Measurements from ENCODE around the gene KIAA1328. TPM values are rescaled to one million over a fixed set of nuclear protein-coding genes. Genes with fewer than 3 reads are reported as not detected.
"Not testable (repeated sequence)": the region's sequence is repeated elsewhere in the genome, so short reads cannot be mapped to it uniquely, and the experiment has no call there.

KIAA1328 gene
- total and polyA plus RNA-seq, 2 experiments from 2014 or later = 3.3 to 12.5 TPM

DNA sequence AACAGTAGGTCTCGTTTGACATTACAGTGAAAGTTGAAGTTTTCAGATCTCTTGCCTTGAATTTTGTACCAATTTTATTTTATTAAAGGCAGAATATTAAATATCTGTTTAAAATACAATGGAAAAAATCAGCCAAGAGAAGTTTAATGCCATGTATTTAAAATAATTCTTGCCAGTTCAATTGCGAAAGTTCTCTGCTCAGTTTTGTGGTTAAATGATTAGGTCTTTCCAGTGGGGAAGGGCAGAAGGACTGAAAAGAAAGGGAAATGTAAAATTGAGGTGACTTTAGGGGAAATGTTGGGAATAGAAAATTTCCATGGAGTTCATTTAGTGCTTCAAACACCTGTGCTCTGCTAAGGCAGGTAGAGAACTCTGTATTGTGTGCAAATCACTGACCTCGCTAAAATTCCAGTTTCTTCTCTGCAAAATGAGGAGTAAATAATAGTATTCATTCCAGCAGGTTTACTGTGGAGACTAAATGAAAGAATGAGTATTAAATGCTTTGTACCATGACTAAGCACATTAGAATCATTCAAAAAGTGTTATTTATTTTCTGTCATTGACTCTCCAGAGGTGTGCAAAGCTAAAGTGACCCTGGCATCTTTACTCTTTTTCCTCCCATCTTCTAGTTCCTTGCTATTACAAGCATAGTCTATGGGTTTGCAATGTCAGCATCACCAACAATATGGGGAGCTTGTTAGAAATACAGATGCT, 74.4 kb downstream of the KIAA1328 start:
- H3K4me2 ChIP-seq = no peak overlapping the region
- DNase-seq (ENCODE audit: low spot score) = no peak
- WGBS (ENCODE audit: low lambda C conversion rate, missing lambda C conversion rate) = 85% methylated on average over 3 of the region's 3 CpGs
- TF ChIP-seq EZH2 (IDR thresholded peaks at IDR 0.05; ENCODE audit: borderline replicate concordance) (no peak), EZH2phosphoT487 (IDR thresholded peaks at IDR 0.05; ENCODE audit: low read depth, severe bottlenecking, unreplicated experiment) (no peak)
- TF ChIP-seq, protein P1, sequence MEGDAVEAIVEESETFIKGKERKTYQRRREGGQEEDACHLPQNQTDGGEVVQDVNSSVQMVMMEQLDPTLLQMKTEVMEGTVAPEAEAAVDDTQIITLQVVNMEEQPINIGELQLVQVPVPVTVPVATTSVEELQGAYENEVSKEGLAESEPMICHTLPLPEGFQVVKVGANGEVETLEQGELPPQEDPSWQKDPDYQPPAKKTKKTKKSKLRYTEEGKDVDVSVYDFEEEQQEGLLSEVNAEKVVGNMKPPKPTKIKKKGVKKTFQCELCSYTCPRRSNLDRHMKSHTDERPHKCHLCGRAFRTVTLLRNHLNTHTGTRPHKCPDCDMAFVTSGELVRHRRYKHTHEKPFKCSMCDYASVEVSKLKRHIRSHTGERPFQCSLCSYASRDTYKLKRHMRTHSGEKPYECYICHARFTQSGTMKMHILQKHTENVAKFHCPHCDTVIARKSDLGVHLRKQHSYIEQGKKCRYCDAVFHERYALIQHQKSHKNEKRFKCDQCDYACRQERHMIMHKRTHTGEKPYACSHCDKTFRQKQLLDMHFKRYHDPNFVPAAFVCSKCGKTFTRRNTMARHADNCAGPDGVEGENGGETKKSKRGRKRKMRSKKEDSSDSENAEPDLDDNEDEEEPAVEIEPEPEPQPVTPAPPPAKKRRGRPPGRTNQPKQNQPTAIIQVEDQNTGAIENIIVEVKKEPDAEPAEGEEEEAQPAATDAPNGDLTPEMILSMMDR (IDR thresholded peaks at IDR 0.05; ENCODE audit: poor library complexity) = no peak
- no peaks in the 10 kb centered on the region for H3K9me2 ChIP-seq (replicated peaks; ENCODE audit: insufficient read depth)
- no peaks in the 10 kb centered on the region for H3K4me1 ChIP-seq (ENCODE audit: insufficient read depth)
- no peak overlapping the region for H3K27ac ChIP-seq
- no peak overlapping the region for H3K4me3 ChIP-seq
- no peaks in the 10 kb centered on the region for H3K79me2 ChIP-seq
- H3K27me3 ChIP-seq = no peaks in the 10 kb centered on the region
- no peaks in the 10 kb centered on the region for H4K20me1 ChIP-seq (ENCODE audit: insufficient read depth, poor library complexity, severe bottlenecking)
- no peak overlapping the region for H2AFZ ChIP-seq
- H3K36me3 ChIP-seq (replicated peaks; ENCODE audit: insufficient read depth, low read depth) = no peaks in the 10 kb centered on the region
- no peaks in the 10 kb centered on the region for H3K9me3 ChIP-seq (ENCODE audit: low read depth)

- Histone ChIP-seq H3K9me2 (replicated peaks; ENCODE audit: insufficient read depth) (no peaks in the 10 kb centered on the region), H3K4me2 (no peak overlapping the region), H2AFZ (no peak overlapping the region), H3K4me3 (no peak overlapping the region), H3K4me1 (ENCODE audit: insufficient read depth) (no peaks in the 10 kb centered on the region), H3K36me3 (replicated peaks; ENCODE audit: insufficient read depth, low read depth) (no peaks in the 10 kb centered on the region), H3K27ac (no peak overlapping the region), H3K9me3 (ENCODE audit: low read depth) (no peaks in the 10 kb centered on the region), H3K27me3 (no peaks in the 10 kb centered on the region), H4K20me1 (ENCODE audit: insufficient read depth, poor library complexity, severe bottlenecking) (no peaks in the 10 kb centered on the region), H3K79me2 (no peaks in the 10 kb centered on the region)
- DNase-seq (ENCODE audit: low spot score) = no peak
- no peak for TF ChIP-seq EZH2 (IDR thresholded peaks at IDR 0.05; ENCODE audit: borderline replicate concordance)
- TF ChIP-seq, protein P1 (IDR thresholded peaks at IDR 0.05; ENCODE audit: poor library complexity) = no peak
- TF ChIP-seq EZH2phosphoT487 (IDR thresholded peaks at IDR 0.05; ENCODE audit: low read depth, severe bottlenecking, unreplicated experiment) = no peak
Observed at GRCh38 chr18:36905571-36905970, 76.6 kb downstream of the KIAA1328 start.

DNA sequence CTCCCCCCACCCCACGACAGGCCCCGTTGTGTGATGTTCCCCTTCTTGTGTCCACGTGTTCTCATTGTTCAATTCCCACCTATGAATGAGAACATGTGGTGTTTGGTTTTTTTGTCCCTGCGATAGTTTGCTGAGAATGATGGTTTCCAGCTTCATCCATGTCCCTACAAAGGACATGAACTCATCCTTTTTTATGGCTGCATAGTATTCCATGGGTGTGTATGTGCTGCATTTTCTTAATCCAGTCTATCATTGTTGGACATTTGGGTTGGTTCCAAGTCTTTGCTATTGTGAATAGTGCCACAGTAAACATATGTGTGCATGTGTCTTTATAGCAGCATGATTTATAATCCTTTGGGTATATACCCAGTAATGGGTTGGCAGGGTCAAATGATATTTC, 80.4 kb downstream of the KIAA1328 start:
- WGBS (ENCODE audit: low lambda C conversion rate, missing lambda C conversion rate) = 100% methylated on average over 4 of the region's 4 CpGs
- not testable (repeated sequence) for H4K20me1 ChIP-seq (ENCODE audit: insufficient read depth, poor library complexity, severe bottlenecking); H2AFZ ChIP-seq; H3K4me1 ChIP-seq (ENCODE audit: insufficient read depth); H3K4me3 ChIP-seq; H3K9me2 ChIP-seq (replicated peaks; ENCODE audit: insufficient read depth); H3K4me2 ChIP-seq; H3K9me3 ChIP-seq (ENCODE audit: low read depth); H3K27ac ChIP-seq; H3K79me2 ChIP-seq; H3K27me3 ChIP-seq; H3K36me3 ChIP-seq (replicated peaks; ENCODE audit: insufficient read depth, low read depth); DNase-seq (ENCODE audit: low spot score)

GRCh38 chr18:36912887-36913286, 84.0 kb downstream of the KIAA1328 start:
- Histone ChIP-seq H3K36me3 (replicated peaks; ENCODE audit: insufficient read depth, low read depth) (no peaks in the 10 kb centered on the region), H3K27me3 (no peaks in the 10 kb centered on the region), H3K79me2 (no peaks in the 10 kb centered on the region), H3K9me3 (ENCODE audit: low read depth) (no peaks in the 10 kb centered on the region), H2AFZ (no peak overlapping the region), H3K27ac (no peak overlapping the region), H3K4me2 (no peak overlapping the region), H3K4me1 (ENCODE audit: insufficient read depth) (no peaks in the 10 kb centered on the region), H3K9me2 (replicated peaks; ENCODE audit: insufficient read depth) (no peaks in the 10 kb centered on the region), H3K4me3 (no peak overlapping the region), H4K20me1 (ENCODE audit: insufficient read depth, poor library complexity, severe bottlenecking) (no peaks in the 10 kb centered on the region)
- DNase-seq (ENCODE audit: low spot score) = no peak
- no peak for TF ChIP-seq EZH2 (IDR thresholded peaks at IDR 0.05; ENCODE audit: borderline replicate concordance)
- TF ChIP-seq, protein P1 (IDR thresholded peaks at IDR 0.05; ENCODE audit: poor library complexity) = no peak
- no peak for TF ChIP-seq EZH2phosphoT487 (IDR thresholded peaks at IDR 0.05; ENCODE audit: low read depth, severe bottlenecking, unreplicated experiment)
- WGBS (ENCODE audit: low lambda C conversion rate, missing lambda C conversion rate) = 92% methylated on average over 1 of the region's 1 CpG
